Cardiac fibroblast (primary cell): Measurements from ENCODE around the gene ABLIM1.

Experiments used
- DNase-seq, 2 donors: peaks; one replicate each; pipeline versions ENCODE4 v3.0.0 to v3.0.0-alpha.2; 2010; ENCODE audit warnings: low read depth in 2 of 2
- H3K4me3 ChIP-seq, 2 donors: replicated peaks in 1 of 2; 1 replicate in 1 of 2; 2 replicates in 1 of 2; pipeline ENCODE4 v1.5.1; 2011; ENCODE audit warnings: low read depth in 2 of 2, low read length in 2 of 2, mild to moderate bottlenecking in 2 of 2, moderate library complexity in 1 of 2
- TF ChIP-seq, protein P1 (sequence below): IDR thresholded peaks from one replicate; pipeline ENCODE4 v1.5.1; 2011; ENCODE audit warnings: low read depth, mild to moderate bottlenecking, low read length, inconsistent platforms

ABLIM1 gene

DNA sequence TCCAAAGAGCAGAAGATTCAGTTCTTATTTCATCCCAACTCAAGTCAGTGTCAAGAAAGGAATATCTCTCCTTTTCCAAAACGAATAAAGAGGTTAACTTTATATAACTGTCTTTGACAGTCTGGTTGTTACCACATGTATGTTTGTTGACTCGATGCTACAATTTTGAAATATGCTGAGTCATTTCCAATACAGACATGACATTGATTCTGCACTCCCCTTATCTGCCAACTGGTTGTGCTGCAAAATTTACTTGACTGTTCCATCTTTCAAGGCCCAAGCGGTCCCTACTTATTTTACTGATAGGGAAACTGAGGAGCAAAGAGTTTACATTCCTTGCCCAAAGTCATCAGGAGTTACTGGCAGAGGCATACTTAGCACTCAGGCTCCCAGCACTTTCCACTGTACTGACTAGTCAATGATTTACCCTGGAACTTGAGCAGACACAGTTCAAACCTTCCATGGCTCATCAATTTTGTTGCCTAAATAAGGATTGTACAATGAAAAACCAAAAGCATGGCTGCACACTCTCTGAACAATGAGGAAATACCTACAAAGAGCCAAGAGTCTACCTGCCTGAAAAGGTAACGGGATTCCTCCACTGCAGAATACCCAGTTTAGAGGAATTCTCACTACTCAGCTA is 52.8 kb downstream of the ABLIM1 start:
- TF ChIP-seq, protein P1, sequence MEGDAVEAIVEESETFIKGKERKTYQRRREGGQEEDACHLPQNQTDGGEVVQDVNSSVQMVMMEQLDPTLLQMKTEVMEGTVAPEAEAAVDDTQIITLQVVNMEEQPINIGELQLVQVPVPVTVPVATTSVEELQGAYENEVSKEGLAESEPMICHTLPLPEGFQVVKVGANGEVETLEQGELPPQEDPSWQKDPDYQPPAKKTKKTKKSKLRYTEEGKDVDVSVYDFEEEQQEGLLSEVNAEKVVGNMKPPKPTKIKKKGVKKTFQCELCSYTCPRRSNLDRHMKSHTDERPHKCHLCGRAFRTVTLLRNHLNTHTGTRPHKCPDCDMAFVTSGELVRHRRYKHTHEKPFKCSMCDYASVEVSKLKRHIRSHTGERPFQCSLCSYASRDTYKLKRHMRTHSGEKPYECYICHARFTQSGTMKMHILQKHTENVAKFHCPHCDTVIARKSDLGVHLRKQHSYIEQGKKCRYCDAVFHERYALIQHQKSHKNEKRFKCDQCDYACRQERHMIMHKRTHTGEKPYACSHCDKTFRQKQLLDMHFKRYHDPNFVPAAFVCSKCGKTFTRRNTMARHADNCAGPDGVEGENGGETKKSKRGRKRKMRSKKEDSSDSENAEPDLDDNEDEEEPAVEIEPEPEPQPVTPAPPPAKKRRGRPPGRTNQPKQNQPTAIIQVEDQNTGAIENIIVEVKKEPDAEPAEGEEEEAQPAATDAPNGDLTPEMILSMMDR: no peak

DNA sequence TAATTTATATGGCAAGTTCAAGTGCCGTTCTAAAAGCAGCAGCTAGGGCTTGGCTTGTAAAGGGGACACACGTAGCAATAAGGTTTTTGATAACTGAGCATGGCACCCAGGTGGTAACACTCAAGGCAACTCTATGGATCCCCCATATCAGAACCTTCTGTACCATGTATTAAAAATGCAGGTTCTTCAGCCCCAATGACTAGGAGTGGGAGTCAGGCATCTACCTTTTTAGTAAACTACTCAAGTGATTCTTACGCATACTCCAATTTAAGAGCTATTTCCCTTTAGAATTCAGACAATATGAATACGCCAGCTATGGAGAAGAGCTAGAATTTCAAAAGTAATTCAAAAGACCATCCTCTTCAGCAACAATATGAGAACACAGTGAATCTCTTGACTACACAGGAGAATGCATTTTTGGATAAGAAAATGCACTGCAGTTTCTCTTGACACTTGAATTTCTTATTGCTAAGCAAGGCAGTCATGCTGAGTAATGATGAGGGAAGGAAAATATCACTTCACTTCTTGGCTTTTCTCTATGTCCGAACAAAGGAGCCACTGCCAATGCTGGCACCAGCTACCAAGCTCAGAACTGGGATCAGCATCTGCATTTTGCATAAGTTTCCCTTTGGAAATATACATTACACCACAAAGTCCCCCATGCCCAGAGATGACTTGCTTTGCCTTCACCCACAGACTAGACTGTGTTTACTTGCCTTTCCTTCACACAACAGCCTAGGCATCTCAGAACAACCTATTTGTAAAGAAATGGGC is 53.5 kb downstream of the ABLIM1 start:
- no peak overlapping the region for H3K4me3 ChIP-seq
- TF ChIP-seq, protein P1: no peak
- DNase-seq: peak in 1 of 2 donors; percentile 14

More for the DNA sequence above, 52.8 kb downstream of the ABLIM1 start:
- no peak for DNase-seq
- no peak overlapping the region for H3K4me3 ChIP-seq

DNA sequence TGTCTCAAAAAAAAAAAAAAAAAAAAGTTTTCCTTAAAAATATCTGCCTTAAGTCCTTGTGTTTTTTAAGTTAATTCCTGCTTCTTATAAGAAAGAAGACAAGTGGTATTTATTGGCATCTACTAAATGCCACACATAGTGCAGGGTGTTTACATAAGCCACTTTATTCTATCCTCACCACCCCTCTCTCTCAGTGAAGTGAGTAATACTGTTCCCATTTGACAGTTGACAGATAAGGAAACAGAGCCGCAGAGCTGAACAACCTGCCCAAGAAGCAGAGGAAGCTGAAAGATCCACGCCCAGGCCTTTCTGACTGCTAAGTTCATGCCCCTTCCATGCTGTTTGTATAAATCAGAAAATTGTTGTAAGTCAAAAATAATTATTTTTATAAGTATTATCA is 54.1 kb downstream of the ABLIM1 start:
- TF ChIP-seq, protein P1: no peak
- DNase-seq: peak in 1 of 2 donors; percentile 65
- H3K4me3 ChIP-seq: no peak overlapping the region

DNA sequence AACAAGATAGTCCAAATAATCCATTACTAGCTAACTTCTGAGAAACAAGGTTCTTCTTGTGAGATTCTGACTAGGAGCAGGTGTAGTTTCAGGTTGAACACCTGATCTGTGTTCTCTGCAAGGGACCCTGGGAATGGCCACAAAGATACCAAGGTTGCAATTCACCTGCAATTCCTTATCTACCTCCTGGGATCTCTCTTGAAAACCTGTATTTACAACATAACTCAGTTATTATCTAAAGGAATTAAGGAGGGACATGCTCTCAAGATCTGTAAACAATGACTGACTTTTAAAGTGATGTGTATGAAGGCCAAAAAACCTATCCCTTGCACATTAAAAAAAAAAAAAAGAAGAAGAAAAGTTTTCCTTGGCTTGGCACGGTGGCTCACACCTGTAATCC is 54.8 kb downstream of the ABLIM1 start:
- TF ChIP-seq, protein P1: no peak
- no peak overlapping the region for H3K4me3 ChIP-seq
- DNase-seq: no peak

DNA sequence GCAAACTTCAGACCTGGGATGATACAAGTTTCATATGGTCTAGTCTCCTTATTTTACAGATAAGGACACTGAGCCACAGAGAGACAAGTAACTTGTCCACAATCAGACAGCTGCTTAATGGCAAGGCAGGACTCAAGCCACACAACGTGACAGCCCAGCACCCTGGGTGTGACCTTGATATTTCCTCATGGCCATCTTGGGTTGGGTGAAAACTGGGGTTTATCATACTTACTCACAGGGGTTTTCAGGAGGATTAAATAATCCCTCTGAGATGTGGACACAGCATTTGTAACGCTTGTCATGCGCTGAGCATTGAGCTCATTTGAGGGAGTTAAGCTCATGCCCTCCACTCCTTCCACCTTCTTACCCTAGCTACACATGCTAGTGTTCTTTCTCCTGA is 58.0 kb downstream of the ABLIM1 start:
- H3K4me3 ChIP-seq: no peak overlapping the region
- DNase-seq: no peak
- TF ChIP-seq, protein P1: no peak

DNA sequence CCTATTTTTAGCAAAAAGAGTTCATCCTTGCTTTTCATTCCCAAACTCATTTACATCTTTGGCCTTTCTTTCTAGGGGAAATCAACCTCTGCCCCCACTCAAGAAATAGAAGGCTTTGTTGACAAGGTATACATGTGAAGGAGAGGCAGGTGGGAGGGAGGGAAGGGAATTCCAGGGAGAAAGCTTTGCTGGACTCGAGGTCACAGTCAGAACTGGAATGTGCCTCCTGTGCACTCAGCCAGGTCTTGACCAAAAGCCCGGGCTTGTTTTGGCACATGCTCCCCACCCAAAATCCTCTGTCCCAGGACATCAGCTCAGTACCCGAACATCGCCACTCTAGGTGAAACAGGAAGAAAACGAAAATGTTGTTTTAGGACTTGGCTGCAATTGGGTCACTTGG is 61.3 kb downstream of the ABLIM1 start:
- no peak for DNase-seq
- TF ChIP-seq, protein P1: no peak
- no peak overlapping the region for H3K4me3 ChIP-seq
